KMS-11 (cell line): ENCODE data around the gene ZNF138.

ENCODE experiments used
- H2AFZ ChIP-seq: fragments of 200-600 bp; sonication (generic); 2 replicates; pipeline ENCODE4 v1.6.1; 2016; ENCODE audit warnings: antibody characterized with exemption, mixed run types, low read depth
- H3K27ac ChIP-seq: fragments of 200-600 bp; sonication (generic); 2 replicates; pipeline ENCODE4 v1.6.1; 2016; ENCODE audit warnings: mild to moderate bottlenecking, mixed run types
- H3K27me3 ChIP-seq: fragments of 200-600 bp; sonication (generic); 2 replicates; pipeline ENCODE4 v1.6.1; 2017; ENCODE audit warnings: mild to moderate bottlenecking, low read depth, mixed run types, moderate library complexity; ENCODE audit not compliant: insufficient read depth
- H3K36me3 ChIP-seq: fragments of 200-600 bp; sonication (generic); 2 replicates; pipeline ENCODE4 v1.6.1; 2017; ENCODE audit warnings: mild to moderate bottlenecking, mixed run types; ENCODE audit not compliant: insufficient read depth
- H3K4me1 ChIP-seq: fragments of 200-600 bp; sonication (generic); 2 replicates; pipeline ENCODE4 v1.6.1; 2016; ENCODE audit warnings: mild to moderate bottlenecking, low read depth, mixed run types; ENCODE audit not compliant: poor library complexity, severe bottlenecking
- H3K4me2 ChIP-seq: fragments of 200-600 bp; sonication (generic); 2 replicates; pipeline ENCODE4 v1.7.0; 2016; ENCODE audit warnings: mild to moderate bottlenecking, mixed run types
- H3K4me3 ChIP-seq: fragments of 200-600 bp; sonication (generic); IDR thresholded peaks from 2 replicates; pipeline ENCODE4 v1.6.1; 2017; ENCODE audit warnings: low read depth, low read length, mixed read lengths; ENCODE audit not compliant: insufficient read depth
- H3K79me2 ChIP-seq: fragments of 200-600 bp; sonication (generic); 2 replicates; pipeline ENCODE4 v1.6.1; 2016; ENCODE audit warnings: low read depth, mixed run types; ENCODE audit not compliant: insufficient read depth
- H3K9ac ChIP-seq: fragments of 200-600 bp; sonication (generic); 2 replicates; pipeline ENCODE4 v1.6.1; 2016; ENCODE audit warnings: mild to moderate bottlenecking, mixed run types
- H4K20me1 ChIP-seq: fragments of 200-600 bp; sonication (generic); 2 replicates; pipeline ENCODE4 v1.6.1; 2016; ENCODE audit warnings: mild to moderate bottlenecking, mixed run types; ENCODE audit not compliant: insufficient read depth
- CTCF ChIP-seq: fragments of 200-600 bp; sonication (generic); conservative IDR thresholded peaks from 2 replicates; pipeline ENCODE4 v1.6.1; 2017; ENCODE audit warnings: low read depth, mild to moderate bottlenecking, antibody characterized with exemption, low read length, moderate library complexity, mixed read lengths

The ZNF138 gene

DNA sequence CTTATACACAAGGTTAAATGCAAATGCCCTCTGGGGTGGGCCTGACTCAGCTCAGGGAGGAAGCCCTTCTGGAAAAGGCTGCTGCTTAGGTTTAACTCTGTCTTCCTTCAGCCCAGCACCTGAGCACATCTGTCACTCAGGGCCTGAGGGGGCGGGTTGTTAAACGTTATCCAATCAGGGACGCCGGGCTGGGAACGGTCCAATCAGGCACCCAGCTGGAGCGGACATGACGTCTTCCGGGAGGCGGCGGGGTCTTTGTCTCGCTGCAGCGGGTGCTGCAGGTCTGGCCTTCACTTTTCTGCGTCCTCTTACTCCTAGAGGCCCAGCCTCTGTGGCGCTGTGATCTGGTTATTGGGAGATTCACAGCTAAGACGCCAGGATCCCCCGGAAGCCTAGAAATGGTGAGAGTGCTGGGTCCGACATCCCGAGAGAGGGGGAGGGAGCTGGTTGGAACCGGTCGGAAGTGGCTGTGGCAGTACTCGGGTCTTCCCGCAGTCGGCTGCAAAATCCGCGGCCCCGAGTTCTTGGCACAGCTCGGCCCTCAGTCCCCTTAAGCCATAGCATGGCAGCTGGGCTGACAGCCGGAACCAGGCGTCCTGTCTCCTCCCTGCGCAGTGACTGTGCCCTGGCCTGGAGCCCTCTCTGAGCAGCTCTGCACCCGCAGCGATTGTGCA lies at the start of gene ZNF138:
ZNF138 (plus strand) TSS at position 258 of the 674 bp plus-strand sequence; CDS start at position 399, 141 bp downstream.
- Histone ChIP-seq H3K27me3 (no peaks in the 10 kb centered on the region), H3K4me3 (peak within 1 kb of the TSS; percentile 44), H2AFZ (peak within 1 kb of the TSS; percentile 93), H4K20me1 (no peaks in the 10 kb centered on the region), H3K79me2 (peaks cover 26% of the 10 kb centered on the region; the same call in 1 of the 2 replicates), H3K9ac (peak within 1 kb of the TSS; percentile 67), H3K4me2 (peak within 1 kb of the TSS; percentile 59), H3K4me1 (peaks cover 10% of the 10 kb centered on the region), H3K36me3 (peaks cover 6% of the 10 kb centered on the region; the same call in 1 of the 2 replicates), H3K27ac (peak within 1 kb of the TSS; percentile 73)
- TF ChIP-seq CTCF: no peak

- H3K4me3 ChIP-seq: no peak overlapping the region
- H4K20me1 ChIP-seq: no peaks in the 10 kb centered on the region
- no peaks in the 10 kb centered on the region for H3K4me1 ChIP-seq
- no peak overlapping the region for H3K4me2 ChIP-seq
- H3K79me2 ChIP-seq: no peaks in the 10 kb centered on the region
- no peak for TF ChIP-seq CTCF
- no peak overlapping the region for H3K9ac ChIP-seq
- H3K27me3 ChIP-seq: no peaks in the 10 kb centered on the region
- no peak overlapping the region for H3K27ac ChIP-seq
- H2AFZ ChIP-seq: no peak overlapping the region
- H3K36me3 ChIP-seq: no peaks in the 10 kb centered on the region
These were observed 49.5 kb upstream of the ZNF138 start for GRCh38 chr7:64744680-64745079.

- Histone ChIP-seq H3K4me2 (no peak overlapping the region), H3K9ac (no peak overlapping the region), H3K36me3 (no peaks in the 10 kb centered on the region), H3K27me3 (no peaks in the 10 kb centered on the region), H3K4me1 (no peaks in the 10 kb centered on the region), H4K20me1 (no peaks in the 10 kb centered on the region), H3K27ac (no peak overlapping the region), H2AFZ (no peak overlapping the region), H3K79me2 (no peaks in the 10 kb centered on the region), H3K4me3 (no peak overlapping the region)
- TF ChIP-seq CTCF: no peak
These were observed 46.4 kb upstream of the ZNF138 start for GRCh38 chr7:64747802-64748201.

GRCh38 chr7:64753032-64753431 lies 41.2 kb upstream of the ZNF138 start:
- Histone ChIP-seq H3K4me3 (no peak overlapping the region), H3K27ac (no peak overlapping the region), H2AFZ (no peak overlapping the region), H3K4me2 (no peak overlapping the region), H3K27me3 (no peaks in the 10 kb centered on the region), H4K20me1 (no peaks in the 10 kb centered on the region), H3K79me2 (no peaks in the 10 kb centered on the region), H3K4me1 (no peaks in the 10 kb centered on the region), H3K9ac (no peak overlapping the region), H3K36me3 (no peaks in the 10 kb centered on the region)
- TF ChIP-seq CTCF: no peak
